ENCODE results near the gene FKRP. TPM values are rescaled to one million over a fixed set of nuclear protein-coding genes. Genes with fewer than 3 reads are reported as not detected.

FKRP gene
- total and polyA plus RNA-seq, 2 of the 13 experiments (the other 11 are each of a cell fraction or from before 2014, with no cell fraction given) = 7.3 to 9.8 TPM

GRCh38 chr19:46716672-46717033, 29.2 kb upstream of the FKRP start (continued):
- TF ChIP-seq U2AF2 (IDR thresholded peaks at IDR 0.05; ENCODE audit: low read depth, low read length) (no peak), ZBTB25 (CRISPR knock-in tag; IDR thresholded peaks at IDR 0.05) (no peak), HOMEZ (CRISPR knock-in tag; IDR thresholded peaks at IDR 0.05; ENCODE audit: low read depth) (no peak)

GRCh38 chr19:46717034-46717715, 28.7 kb upstream of the FKRP start, which contains the start of gene PRKD2:
PRKD2 (minus strand) TSS chr19:46717114; CDS start chr19:46716370, 744 bp downstream.
- H3K4me1 ChIP-seq (ENCODE audit: insufficient read depth, low read length) = peaks cover 25% of the 10 kb centered on the region
- H3K4me3 ChIP-seq (replicated peaks in 1 of 3; ENCODE audit: insufficient read depth in 1 of 3, low read depth in 2 of 3, low read length in 3 of 3) = peak within 1 kb of the TSS; percentile 79 to 83 (median 82)
- no peak for FAIRE-seq
- H3K36me3 ChIP-seq (replicated peaks in 1 of 2; ENCODE audit: control insufficient read depth in 1 of 2, insufficient read depth in 2 of 2, low read length in 2 of 2) = peaks cover 7 to 9% of the 10 kb centered on the region in 2 experiments; a peak in 4 of 5 replicates
- H3K27me3 ChIP-seq (ENCODE audit: control insufficient read depth in 1 of 2, insufficient read depth in 2 of 2, low read length in 2 of 2) = no peaks in the 10 kb centered on the region; a peak in 1 of 5 replicates
- no peak within 1 kb of the TSS for H2AFZ ChIP-seq (ENCODE audit: low read length)
- H3K9ac ChIP-seq (ENCODE audit: insufficient read depth, low read depth, low read length) = peak within 1 kb of the TSS; percentile 75
- peak within 1 kb of the TSS; percentile 96 for H3K4me2 ChIP-seq (ENCODE audit: low read depth, low read length)
- no peaks in the 10 kb centered on the region for H4K20me1 ChIP-seq (ENCODE audit: insufficient read depth, low read length)
- intact Hi-C loops (cut with micrococcal nuclease; ENCODE audit: unreplicated experiment) (no loop called here), in situ Hi-C loops (cut with HindIII; ENCODE audit: extremely low pct_ligation_motif_present, low pct_unique_long_range_greater_than_20kb) (no loop called here)
- peaks cover 20% of the 10 kb centered on the region for H3K79me2 ChIP-seq (ENCODE audit: insufficient read depth, low read length)
- ChIA-PET POLR2A (interaction anchor here (0.8 to 1.4 kb wide), 3 partner anchors 10 to 29 kb away, joined by 3 read pairs; partner anchors contain the start of genes FKRP and STRN4), CTCF (ENCODE audit: low intra/inter-chr PET ratio, low total read pairs) (no interaction called here)
- WGBS (ENCODE audit: low lambda C conversion rate) = 10% methylated on average over 8 of the region's 52 CpGs
- BruUV-seq (replicated peaks) = no TSS peak
- DNase-seq (ENCODE audit: low spot score) = peak; percentile 57
- H3K9me3 ChIP-seq (ENCODE audit: low read length) = no peaks in the 10 kb centered on the region
- peak; percentile 71 for ATAC-seq
- peak within 1 kb of the TSS; percentile 38 for H3K27ac ChIP-seq (ENCODE audit: extremely low read length, insufficient read depth, low read length)
- no peak for TF ChIP-seq ZBTB20 (CRISPR knock-in tag; IDR thresholded peaks at IDR 0.05; ENCODE audit: borderline replicate concordance, low read depth)
- no peak for TF ChIP-seq SSRP1 (CRISPR knock-in tag; IDR thresholded peaks at IDR 0.05)
- TF ChIP-seq ZNF770 (CRISPR knock-in tag; IDR thresholded peaks at IDR 0.05) = peak; percentile 37; the same call in 1 of the 2 replicates
- peak; percentile 82 for TF ChIP-seq ZMYM3 (CRISPR knock-in tag; IDR thresholded peaks at IDR 0.05)
- no peak for TF ChIP-seq CBFB (CRISPR knock-in tag; IDR thresholded peaks at IDR 0.05)
- TF ChIP-seq ZNF552 (CRISPR knock-in tag; IDR thresholded peaks at IDR 0.05; ENCODE audit: borderline replicate concordance) = no peak
- no peak for TF ChIP-seq SRSF9 (IDR thresholded peaks at IDR 0.05; ENCODE audit: borderline replicate concordance, insufficient read depth, low read depth, low read length, poor library complexity, severe bottlenecking)
- TF ChIP-seq SP2 (CRISPR knock-in tag; IDR thresholded peaks at IDR 0.05) = peak; percentile 88
- 0 out of 2 replicates have a peak, but pooled peaks have one; percentile 25 for TF ChIP-seq UBTF (CRISPR knock-in tag; IDR thresholded peaks at IDR 0.05)
- no peak for TF ChIP-seq ZNF256 (CRISPR knock-in tag; conservative IDR thresholded peaks at IDR 0.05)
- TF ChIP-seq CC2D1A (CRISPR knock-in tag; IDR thresholded peaks at IDR 0.05) = no peak
